ENCODE data around the gene PKM.

DNA sequence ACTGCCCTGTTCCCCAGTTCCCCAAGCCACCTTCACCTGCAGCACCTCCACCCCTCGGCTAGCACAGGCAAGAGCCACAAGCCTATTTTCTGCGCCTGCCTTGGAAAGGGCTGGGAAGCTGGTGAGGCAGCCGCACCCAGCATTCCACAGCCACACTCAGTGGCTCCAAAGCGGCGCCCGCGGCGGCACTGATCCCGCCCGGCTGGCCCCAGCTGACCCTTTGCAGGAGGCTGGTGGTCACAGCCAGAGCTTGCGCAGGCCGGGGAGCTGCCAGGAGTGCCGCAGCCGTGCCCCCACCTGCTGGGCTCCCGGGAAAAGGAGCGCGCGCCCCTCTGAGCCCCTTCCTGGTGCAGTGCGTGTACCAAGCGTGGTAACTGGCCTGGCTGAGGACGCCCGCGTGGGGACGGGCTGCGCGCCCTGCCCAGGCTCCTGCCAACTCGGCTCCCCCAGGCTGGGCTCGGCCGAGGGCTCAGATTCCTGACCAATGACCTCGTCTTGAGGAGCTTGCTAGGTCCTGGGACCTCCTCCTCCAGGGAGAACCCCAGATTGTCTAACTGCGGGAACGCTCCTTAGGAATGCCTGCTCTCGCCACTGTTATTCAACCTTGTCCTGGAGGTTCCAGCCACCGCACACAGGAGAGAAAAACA is 46.7 kb downstream of the PKM start:
- no peak for TF ChIP-seq CTCF (conservative IDR thresholded peaks at IDR 0.05)
- TF ChIP-seq EZH2 (IDR thresholded peaks at IDR 0.05; ENCODE audit: low read depth): no peak
